ENCODE data around the gene LRP11. TPM values are rescaled to one million over a fixed set of nuclear protein-coding genes. Genes with fewer than 3 reads are reported as not detected.
A peak's percentile ranks its signal among the peaks of the same experiment; 100 is the strongest.

The LRP11 gene
- total and polyA plus RNA-seq, 10 of the 15 experiments (the other 5 are each of a cell fraction or from before 2014, with no cell fraction given), result under 0.01 to 0.23 (median 0.03) TPM; not detected in 6

DNA sequence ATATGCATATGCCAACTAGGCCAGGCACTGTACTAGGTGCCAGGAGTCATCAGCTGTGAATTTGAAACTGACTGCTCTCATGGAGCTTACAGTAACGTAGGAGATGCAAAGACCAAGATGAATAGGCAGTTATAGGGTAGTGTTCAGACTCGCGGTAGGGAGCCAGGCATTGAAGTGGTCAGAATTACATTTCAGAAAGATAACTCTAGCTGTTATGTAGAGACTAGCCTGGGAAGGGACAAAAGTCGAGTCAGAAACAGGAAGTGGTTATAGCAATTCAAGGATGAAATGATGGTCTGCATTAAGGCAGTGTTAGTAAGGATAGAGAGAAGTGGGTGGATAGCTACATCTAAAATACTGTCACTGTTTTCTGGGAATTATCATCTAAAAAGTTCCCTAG is 58.0 kb downstream of the LRP11 start:
- no TSS peak for BruUV-seq (replicated peaks)

DNA sequence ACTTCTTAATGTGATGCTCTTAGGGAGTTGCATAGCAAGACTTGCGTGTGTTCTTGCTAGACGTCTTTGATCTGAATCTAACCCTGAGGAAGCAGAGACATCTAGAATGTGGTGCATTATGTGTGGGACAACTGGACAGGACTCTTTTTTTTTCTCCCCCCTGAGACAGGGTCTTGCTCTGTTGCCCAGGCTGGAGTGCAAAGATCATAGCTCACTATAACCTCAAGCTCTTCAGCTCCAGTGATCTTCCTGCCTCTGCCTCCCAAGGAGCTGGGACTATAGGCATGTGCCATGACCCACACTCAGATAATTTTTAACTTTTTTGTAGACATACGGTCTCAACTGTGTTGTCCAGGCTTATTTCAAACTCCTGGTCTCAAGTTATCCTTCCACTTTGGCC is 80.6 kb downstream of the LRP11 start:
- 96% methylated on average over 3 of the region's 3 CpGs for WGBS (ENCODE audit: insufficient coverage, insufficient replicate concordance, low lambda C conversion rate, missing lambda C conversion rate)
- SMC1A ChIA-PET (ENCODE audit: uncharacterized antibody, unreplicated experiment), result interaction anchor here (0.7 to 1.3 kb wide), 2 partner anchors 10 to 19 kb away, joined by 3 to 4 read pairs; no protein-coding TSS in a partner anchor
- intact Hi-C loops (cut with micrococcal nuclease; ENCODE audit: unreplicated experiment), result no loop called here
- TF ChIP-seq ZNF622 (IDR thresholded peaks at IDR 0.05), result no peak
- no peak for TF ChIP-seq RBBP5 (conservative IDR thresholded peaks at IDR 0.05)
- TF ChIP-seq NBN (IDR thresholded peaks at IDR 0.05), result no peak
- TF ChIP-seq, protein P1, sequence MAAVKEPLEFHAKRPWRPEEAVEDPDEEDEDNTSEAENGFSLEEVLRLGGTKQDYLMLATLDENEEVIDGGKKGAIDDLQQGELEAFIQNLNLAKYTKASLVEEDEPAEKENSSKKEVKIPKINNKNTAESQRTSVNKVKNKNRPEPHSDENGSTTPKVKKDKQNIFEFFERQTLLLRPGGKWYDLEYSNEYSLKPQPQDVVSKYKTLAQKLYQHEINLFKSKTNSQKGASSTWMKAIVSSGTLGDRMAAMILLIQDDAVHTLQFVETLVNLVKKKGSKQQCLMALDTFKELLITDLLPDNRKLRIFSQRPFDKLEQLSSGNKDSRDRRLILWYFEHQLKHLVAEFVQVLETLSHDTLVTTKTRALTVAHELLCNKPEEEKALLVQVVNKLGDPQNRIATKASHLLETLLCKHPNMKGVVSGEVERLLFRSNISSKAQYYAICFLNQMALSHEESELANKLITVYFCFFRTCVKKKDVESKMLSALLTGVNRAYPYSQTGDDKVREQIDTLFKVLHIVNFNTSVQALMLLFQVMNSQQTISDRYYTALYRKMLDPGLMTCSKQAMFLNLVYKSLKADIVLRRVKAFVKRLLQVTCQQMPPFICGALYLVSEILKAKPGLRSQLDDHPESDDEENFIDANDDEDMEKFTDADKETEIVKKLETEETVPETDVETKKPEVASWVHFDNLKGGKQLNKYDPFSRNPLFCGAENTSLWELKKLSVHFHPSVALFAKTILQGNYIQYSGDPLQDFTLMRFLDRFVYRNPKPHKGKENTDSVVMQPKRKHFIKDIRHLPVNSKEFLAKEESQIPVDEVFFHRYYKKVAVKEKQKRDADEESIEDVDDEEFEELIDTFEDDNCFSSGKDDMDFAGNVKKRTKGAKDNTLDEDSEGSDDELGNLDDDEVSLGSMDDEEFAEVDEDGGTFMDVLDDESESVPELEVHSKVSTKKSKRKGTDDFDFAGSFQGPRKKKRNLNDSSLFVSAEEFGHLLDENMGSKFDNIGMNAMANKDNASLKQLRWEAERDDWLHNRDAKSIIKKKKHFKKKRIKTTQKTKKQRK (IDR thresholded peaks at IDR 0.05; ENCODE audit: low read depth, low read length), result no peak
- TF ChIP-seq ZNF207 (IDR thresholded peaks at IDR 0.05; ENCODE audit: borderline replicate concordance), result no peak
- no peak for TF ChIP-seq SKIL (IDR thresholded peaks at IDR 0.05; ENCODE audit: low read depth, poor library complexity, severe bottlenecking)
- TF ChIP-seq SMAD1 (IDR thresholded peaks at IDR 0.05; ENCODE audit: low read depth, partially characterized antibody), result no peak
- TF ChIP-seq PBX3 (IDR thresholded peaks at IDR 0.05; ENCODE audit: insufficient replicate concordance, low read depth, low read length), result no peak
- TF ChIP-seq EP300 (IDR thresholded peaks at IDR 0.05; ENCODE audit: borderline replicate concordance in 1 of 2, control insufficient read depth in 1 of 2, low read depth in 2 of 2, low read length in 2 of 2), result no peak

More for the DNA sequence above, 58.0 kb downstream of the LRP11 start:
- Histone ChIP-seq H3K4me1 (ENCODE audit: control insufficient read depth, insufficient read depth, low read length) (no peaks in the 10 kb centered on the region), H3K9me3 (replicated peaks; ENCODE audit: control insufficient read depth, insufficient read depth, low read length) (no peaks in the 10 kb centered on the region), H3K4me2 (ENCODE audit: control insufficient read depth, insufficient read depth) (no peak overlapping the region), H3K27me3 (replicated peaks in 1 of 2; ENCODE audit: control insufficient read depth in 2 of 2, insufficient read depth in 2 of 2, low read length in 1 of 2) (no peaks in the 10 kb centered on the region), H3K79me2 (ENCODE audit: control insufficient read depth, insufficient read depth, low read length) (no peaks in the 10 kb centered on the region), H3K9ac (ENCODE audit: control insufficient read depth, insufficient read depth, low read length) (no peak overlapping the region), H3K27ac (ENCODE audit: control insufficient read depth, insufficient read depth) (no peak overlapping the region), H3K4me3 (no peak overlapping the region), H2AFZ (ENCODE audit: control insufficient read depth, low read depth, low read length) (no peak overlapping the region), H3K36me3 (ENCODE audit: control insufficient read depth in 2 of 2, insufficient read depth in 2 of 2, low read length in 1 of 2) (no peaks in the 10 kb centered on the region; a peak in 1 of 4 replicates), H4K20me1 (ENCODE audit: control insufficient read depth, insufficient read depth) (no peaks in the 10 kb centered on the region)
- FAIRE-seq (no peak), ATAC-seq (no peak), DNase-seq (ENCODE audit: low read depth, low spot score) (no peak)
- CTCF ChIA-PET, result interaction anchor here (0.8 to 1.5 kb wide), 7 partner anchors 9 to 82 kb away, joined by 3 to 7 read pairs (median 3); no protein-coding TSS in a partner anchor
- WGBS (ENCODE audit: insufficient coverage, insufficient replicate concordance, low lambda C conversion rate, missing lambda C conversion rate), result 71% methylated on average over 4 of the region's 4 CpGs
- RAD21 ChIA-PET (ENCODE audit: unreplicated experiment), result no interaction called here
- POLR2A ChIA-PET, result no interaction called here
- SMC1A ChIA-PET (ENCODE audit: uncharacterized antibody, unreplicated experiment), result interaction anchor here (0.6 to 1.2 kb wide), 2 partner anchors 10 to 237 kb away, joined by 3 read pairs; no protein-coding TSS in a partner anchor
- TF ChIP-seq SPI1 (IDR thresholded peaks at IDR 0.05; ENCODE audit: borderline replicate concordance, insufficient read depth, low read depth, low read length), result peak; percentile 55
- TF ChIP-seq KDM1A (IDR thresholded peaks at IDR 0.05; ENCODE audit: borderline replicate concordance), result no peak
- in situ Hi-C loops (cut with MboI), result no loop called here
- intact Hi-C loops (cut with micrococcal nuclease; ENCODE audit: unreplicated experiment), result no loop called here

More for the DNA sequence above, 80.6 kb downstream of the LRP11 start:
- ATAC-seq, result no peak
- ChIA-PET POLR2A (interaction anchor here (0.7 kb wide), 1 partner anchor 35 kb away, joined by 3 read pairs; no protein-coding TSS in a partner anchor), RAD21 (ENCODE audit: unreplicated experiment) (no interaction called here), CTCF (interaction anchor here (0.6 to 0.7 kb wide), 2 partner anchors 19 to 304 kb away, joined by 3 to 4 read pairs; no protein-coding TSS in a partner anchor)
- Histone ChIP-seq H3K9ac (ENCODE audit: control insufficient read depth, insufficient read depth, low read length) (no peak overlapping the region), H3K79me2 (ENCODE audit: control insufficient read depth, insufficient read depth, low read length) (no peaks in the 10 kb centered on the region), H3K27ac (ENCODE audit: control insufficient read depth, insufficient read depth) (no peak overlapping the region), H3K4me3 (no peak overlapping the region), H2AFZ (ENCODE audit: control insufficient read depth, low read depth, low read length) (no peak overlapping the region), H3K9me3 (replicated peaks; ENCODE audit: control insufficient read depth, insufficient read depth, low read length) (no peaks in the 10 kb centered on the region), H3K27me3 (replicated peaks in 1 of 2; ENCODE audit: control insufficient read depth in 2 of 2, insufficient read depth in 2 of 2, low read length in 1 of 2) (no peaks in the 10 kb centered on the region), H4K20me1 (ENCODE audit: control insufficient read depth, insufficient read depth) (no peaks in the 10 kb centered on the region), H3K4me1 (ENCODE audit: control insufficient read depth, insufficient read depth, low read length) (no peaks in the 10 kb centered on the region), H3K36me3 (ENCODE audit: control insufficient read depth in 2 of 2, insufficient read depth in 2 of 2, low read length in 1 of 2) (peaks cover 0 to 5% of the 10 kb centered on the region in 2 experiments; a peak in 2 of 4 replicates), H3K4me2 (ENCODE audit: control insufficient read depth, insufficient read depth) (no peak overlapping the region)
- in situ Hi-C loops (cut with MboI), result no loop called here
- BruUV-seq (replicated peaks), result no TSS peak
- no peak for DNase-seq (ENCODE audit: low read depth, low spot score)
- FAIRE-seq, result no peak
